GM21717 (cell line): ENCODE measurements around the gene STK11IP.
A peak's percentile ranks its signal among the peaks of the same experiment; 100 is the strongest.

Experiments used
- ATAC-seq: cut with Tn5 transposase; IDR thresholded peaks from one replicate; pipeline ENCODE4 v1.9.1; 2021; ENCODE audit warnings: mild to moderate bottlenecking, moderate library complexity; ENCODE audit not compliant: unreplicated experiment

The STK11IP gene

GRCh38 chr2:219631406-219631891 lies 33.8 kb downstream of the STK11IP start:
- ATAC-seq: no peak

GRCh38 chr2:219631904-219632759 lies 34.5 kb downstream of the STK11IP start:
- no peak for ATAC-seq

DNA sequence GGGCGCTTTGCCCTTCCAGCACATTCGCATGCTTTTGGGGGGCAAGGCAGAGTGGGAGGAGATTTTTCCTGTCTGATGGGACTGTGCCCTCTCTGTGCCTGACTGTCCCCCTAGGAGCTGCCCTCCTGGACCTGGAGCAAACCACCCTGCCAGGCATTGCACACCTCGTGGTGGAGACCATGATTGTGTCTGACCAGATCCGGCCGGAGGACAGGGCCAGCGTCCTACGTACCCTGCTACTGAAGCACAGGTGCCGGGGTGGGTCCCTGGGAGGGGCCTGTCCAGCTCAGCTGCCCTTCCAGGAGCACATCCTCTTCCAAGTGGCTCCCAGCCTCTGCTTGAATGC lies 35.1 kb downstream of the STK11IP start:
- ATAC-seq: no peak

DNA sequence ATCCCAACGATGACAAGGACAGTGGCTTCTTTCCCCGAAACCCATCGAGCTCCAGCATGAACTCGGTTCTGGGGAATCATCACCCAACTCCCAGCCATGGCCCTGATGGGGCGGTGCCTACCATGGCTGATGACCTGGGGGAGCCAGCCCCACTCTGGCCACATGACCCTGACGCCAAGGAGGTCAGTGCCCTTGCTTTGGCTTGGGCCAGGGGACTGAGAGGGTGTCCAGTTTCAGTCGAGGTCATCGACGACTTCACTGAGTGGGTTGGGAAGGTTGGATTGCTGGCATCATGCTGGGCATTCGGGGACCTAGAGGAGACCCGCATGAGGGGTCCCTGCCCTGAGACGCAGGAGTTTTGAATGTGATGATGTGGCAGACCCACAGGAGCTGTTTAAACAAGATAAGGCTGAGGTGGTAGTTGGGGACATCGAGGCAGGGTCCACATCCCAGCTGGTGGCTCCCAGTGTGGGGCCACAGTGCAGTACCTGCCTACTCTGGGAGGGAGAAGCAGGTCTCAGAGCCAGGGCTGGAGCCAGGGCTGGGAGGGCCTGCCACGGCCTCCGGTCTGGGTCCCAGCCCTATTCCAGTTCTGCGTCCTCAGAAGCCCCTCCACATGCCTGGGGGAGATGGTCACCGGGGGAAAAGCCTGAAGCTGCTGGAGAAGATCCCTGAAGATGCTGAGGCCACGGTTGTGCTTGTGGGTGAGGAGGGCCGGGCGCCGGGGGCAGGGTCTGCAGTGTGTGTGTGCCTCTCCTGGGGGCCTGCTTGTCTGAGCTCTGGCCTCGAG lies 35.8 kb downstream of the STK11IP start:
- ATAC-seq: no peak

GRCh38 chr2:219634171-219634940 lies 36.7 kb downstream of the STK11IP start:
- ATAC-seq: no peak

DNA sequence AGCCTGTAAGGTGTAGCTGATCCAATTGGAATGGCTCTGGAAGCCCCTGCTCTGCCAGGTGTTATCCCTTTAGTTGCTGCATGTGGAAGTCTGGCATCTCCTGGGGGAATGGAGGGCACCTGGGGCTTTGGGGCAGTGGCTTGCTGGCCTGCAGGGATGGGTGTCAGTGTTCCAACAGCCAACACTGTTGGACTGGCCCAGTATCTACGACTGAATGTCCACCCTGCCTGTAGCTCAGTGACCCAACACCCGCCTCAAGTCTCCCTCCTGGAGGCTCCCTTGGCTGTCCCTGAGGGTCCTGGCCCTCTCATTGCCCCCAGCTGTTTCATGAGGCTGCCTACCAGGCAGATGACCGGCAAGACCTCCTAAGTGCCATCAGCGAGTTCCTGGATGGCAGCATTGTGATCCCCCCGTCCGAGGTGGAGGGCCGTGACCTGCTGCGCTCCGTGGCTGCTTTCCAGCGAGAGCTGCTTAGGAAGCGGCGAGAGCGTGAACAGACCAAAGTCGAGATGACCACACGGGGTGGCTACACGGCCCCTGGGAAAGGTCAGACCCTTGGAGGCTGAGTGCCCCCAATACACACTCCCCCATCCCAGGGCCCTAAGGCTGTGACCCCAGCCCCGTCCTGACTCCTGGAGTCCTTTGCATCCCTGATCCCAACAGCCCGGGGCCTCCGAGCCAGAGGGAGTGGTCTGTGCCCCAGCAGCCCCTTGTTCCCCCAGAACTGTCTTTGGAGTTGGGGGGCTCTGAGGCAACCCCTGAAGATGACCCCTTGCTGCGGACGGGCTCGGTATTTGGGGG lies 37.5 kb downstream of the STK11IP start:
- ATAC-seq: no peak

DNA sequence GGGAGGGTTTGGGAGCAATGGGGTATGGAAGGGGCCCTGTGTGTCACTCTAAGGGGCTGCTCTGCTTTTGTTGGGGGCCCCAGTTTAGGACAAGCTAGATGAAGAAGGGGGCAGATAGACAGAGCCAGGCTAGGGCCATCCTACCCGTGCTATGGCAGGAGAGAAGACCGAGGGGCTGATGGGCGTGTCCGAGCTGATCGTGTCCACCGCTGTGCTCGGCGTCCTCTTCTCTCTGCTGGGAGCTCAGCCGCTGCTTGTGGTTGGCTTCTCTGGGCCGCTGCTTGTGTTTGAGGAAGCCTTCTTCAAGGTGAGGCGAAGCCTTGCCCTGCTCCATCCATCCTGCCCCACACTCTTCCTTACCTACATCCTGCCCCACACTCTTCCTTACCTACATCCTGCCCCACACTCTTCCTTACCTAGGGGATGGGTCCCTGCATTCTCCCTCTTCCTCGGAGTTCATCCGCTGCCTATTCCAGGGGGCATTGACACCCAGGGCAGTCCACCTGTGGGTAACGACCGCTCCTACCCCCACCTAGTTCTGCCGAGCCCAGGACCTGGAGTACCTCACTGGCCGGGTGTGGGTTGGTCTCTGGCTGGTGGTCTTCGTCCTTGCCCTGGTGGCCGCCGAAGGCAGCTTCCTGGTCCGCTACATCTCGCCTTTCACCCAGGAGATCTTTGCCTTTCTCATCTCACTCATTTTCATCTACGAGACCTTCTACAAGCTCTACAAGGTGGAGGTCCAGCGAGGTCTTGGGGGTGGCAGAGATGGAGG lies 38.7 kb downstream of the STK11IP start:
- ATAC-seq: no peak

DNA sequence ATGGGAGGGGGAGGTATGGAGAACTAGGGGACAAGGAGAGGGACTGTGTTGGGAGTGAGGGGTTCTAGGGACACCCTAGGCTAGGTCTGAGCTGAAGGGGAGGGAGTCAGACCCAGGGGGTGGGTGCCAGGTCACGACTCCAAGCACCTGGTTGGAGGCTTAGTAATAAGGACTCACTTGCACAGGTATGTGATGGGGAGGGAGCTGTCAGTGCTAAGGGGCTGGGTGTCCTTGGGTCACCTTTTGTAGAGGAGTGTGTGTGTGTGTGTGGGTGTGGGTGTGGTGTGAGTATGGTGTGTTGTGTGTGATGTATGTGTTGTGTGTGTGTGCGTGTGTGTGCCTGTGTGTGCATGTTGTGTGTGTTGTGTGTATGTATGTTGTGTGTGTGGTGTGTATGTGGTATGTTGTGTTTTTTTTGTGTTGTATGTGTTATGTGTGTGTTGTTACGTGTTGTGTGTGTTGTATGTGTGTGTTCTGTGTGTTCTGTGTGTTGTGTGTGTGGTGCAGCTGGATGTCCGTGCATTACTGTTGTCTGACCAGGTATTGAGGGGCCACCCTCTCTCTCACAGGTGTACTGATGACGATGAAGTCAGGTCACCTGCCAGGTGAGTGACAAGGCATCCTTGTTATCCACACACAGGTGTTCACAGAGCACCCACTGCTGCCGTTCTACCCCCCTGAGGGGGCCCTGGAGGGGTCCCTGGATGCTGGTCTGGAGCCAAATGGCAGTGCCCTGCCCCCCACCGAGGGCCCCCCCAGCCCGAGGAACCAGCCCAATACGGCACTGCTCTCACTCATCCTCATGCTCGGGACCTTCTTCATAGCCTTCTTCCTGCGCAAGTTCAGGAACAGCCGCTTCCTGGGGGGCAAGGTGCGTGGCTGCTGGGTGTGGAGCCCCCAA lies 39.5 kb downstream of the STK11IP start:
- no peak for ATAC-seq

DNA sequence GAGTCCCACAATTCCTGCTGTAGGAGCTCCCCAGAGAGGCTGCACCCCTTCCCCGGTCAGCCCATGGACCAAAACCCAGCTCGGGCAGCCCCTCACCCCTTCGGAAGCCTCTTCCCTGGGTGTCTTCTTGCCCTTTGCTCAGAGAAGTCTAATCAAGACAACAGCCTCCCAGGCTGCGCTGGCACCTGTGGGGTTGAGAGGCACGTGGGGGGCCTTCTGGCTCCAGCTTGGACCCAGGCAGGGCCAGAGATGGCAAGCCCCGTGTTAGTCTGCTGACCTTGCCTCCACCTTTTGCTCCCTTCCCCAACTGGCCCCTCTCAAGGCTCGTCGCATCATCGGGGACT lies 40.2 kb downstream of the STK11IP start:
- ATAC-seq: no peak

- no peak for ATAC-seq
Observed at GRCh38 chr2:219638217-219638947, 40.7 kb downstream of the STK11IP start.

DNA sequence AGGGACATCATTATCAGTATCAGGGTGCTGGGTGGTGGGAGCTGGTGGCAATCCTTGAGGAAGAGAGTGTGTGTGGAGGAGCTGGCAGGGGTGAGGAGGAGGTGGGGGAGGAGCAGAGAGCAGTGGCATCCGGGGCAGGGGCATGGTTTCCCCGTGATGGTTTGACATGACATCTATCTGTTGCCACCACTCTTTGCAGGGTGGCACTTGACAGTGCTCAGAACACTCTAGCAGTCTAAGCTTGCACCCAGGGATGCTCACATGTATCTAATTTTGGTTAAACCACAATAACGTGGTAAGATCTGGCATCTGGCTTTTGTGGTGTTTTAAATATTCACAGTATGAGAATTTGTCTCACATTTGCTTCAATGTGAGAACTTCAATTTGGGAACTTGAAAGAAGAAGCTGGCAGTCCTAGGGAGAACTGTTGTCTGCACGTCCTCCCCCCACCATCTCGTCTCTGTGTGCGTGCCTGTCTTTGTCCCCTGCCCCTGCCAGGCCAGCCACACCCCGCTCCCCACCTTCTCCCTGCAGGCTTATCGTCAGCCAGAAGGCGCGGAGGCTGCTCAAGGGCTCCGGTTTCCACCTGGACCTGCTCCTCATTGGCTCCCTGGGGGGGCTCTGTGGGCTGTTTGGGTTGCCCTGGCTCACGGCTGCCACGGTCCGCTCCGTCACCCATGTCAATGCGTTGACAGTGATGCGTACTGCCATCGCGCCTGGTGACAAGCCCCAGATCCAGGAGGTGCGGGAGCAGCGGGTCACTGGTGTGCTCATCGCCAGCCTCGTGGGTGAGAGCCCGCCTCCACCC lies 41.5 kb downstream of the STK11IP start:
- no peak for ATAC-seq

DNA sequence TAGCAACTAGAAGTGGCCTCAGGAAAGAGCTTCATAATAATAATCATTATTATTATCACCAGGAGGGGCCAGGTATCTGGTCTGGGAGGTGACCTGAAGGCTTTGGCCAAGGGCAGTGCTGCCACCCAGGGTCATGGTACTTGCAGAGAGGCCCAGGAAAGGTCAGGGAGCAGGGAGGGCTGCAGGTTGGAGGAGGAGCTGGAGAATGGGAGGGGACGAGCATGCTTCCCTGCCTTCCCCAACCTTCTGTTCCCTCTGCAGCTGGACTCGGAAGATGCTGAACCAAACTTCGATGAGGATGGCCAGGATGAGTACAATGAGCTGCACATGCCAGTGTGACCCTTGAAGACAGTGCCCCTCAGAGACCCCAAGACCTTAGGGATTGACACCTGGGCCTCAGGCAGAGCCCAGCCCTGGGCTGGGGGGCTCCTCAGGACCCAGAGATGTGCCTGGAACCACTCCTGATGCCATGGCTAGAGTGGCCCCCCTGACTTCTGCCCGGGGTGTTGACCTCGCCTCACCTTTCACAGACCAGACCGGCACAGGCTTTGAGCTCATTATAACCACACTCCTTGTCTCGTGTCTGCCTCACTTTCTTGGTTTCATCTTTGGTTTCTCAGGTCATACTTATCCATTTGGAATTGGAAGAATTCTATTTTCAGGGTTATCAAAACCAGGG lies 43.9 kb downstream of the STK11IP start:
- no peak for ATAC-seq

DNA sequence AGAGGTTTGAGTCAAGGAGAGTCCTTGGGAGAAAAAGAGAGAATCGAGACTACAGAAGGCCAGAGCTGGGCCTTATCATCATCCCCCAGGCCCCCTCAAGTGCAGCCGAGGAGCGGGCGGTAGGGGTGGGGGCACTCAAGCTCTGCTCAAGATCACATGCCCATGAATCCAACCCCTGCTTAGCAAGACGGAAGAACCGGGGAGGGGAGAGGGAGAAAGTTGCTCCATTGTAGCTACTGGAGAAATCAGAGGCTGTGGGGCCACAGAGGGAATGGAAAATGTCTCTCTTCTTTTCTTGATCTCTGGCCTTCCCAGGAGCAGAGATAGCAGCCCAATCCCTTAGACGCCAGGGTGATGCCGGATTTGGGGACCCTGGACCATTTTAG lies 44.4 kb downstream of the STK11IP start:
- no peak for ATAC-seq

GRCh38 chr2:219642465-219643083 lies 44.9 kb downstream of the STK11IP start:
- ATAC-seq: peak; percentile 98

GRCh38 chr2:219643084-219643473 lies 45.4 kb downstream of the STK11IP start:
- no peak for ATAC-seq

DNA sequence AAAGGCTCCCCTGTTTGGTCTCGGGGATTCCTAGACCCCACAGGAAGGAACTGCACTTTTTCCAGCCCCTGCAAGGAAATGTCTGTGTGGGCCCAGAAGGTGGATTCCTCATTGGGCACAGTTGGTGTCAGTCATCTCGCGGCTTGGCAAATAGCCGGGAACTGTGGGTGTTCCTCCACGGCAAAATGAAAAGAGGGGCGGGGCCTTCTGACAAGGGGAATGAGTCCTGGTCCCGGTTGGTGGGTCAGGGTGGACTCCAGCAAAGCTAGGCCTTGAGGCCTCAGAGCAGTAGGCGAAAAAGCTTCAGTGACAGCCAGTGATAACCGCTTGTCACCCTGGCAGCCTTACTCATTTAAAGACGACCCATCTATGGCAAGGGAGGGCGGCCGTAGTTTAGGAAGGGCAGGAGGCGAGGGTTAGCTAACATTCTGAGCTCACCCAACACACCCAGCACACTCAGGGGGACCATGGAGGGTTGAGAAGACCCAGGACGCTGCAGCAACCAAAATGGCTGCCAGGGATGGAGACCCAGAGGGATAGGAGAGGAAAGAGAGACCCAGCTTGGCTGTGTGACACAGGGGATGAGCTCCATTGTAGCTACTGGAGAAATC lies 46.2 kb downstream of the STK11IP start:
- ATAC-seq: no peak
